Embryonic facial prominence (tissue), 1 donor: ENCODE results near the gene OLFM3.

ENCODE experiments used
- DNase-seq: peaks from one replicate; pipeline ENCODE4 v3.0.0-alpha.2; 2016; ENCODE audit errors: extremely low spot score

Gene OLFM3

DNA sequence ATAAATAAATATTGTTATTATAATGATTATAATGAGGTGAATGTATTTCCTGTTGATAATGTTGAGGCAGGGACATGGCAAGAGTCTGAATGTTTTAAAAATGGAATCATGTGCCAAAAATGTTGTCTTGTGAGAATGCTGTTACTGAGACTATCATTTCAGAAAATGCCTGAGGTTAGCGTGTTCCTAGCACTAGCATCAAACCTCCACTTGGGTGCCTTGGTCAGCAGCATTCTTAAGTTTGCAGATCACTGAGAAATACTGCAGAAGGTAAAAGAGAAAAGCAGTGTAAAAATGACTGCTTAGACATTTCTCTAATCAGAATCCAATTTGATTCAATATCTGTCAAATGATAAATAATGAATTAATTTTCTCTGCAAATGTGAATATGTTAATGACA lies 50.8 kb downstream of the OLFM3 start:
- no peak for DNase-seq

DNA sequence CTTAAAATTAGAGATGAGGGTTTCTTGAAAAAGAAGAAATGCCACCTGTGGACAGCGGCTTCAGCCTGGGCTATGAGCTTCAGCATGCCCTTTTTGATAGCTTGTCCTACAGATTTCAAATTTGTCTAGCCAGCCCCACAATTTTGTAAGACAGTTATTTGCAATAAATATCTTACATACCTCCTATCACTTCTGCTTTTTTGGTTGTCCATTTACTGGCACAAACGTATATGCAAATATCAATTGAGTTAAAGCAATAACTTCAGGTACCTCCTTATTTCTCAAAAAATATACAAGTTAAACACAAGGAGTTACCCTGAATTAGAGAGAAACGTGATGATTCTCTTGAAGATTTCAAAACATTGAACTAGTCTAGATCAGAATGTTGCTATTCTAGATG lies 53.5 kb downstream of the OLFM3 start:
- DNase-seq = no peak

GRCh38 chr1:101942516-101943193 lies 54.1 kb downstream of the OLFM3 start:
- DNase-seq = no peak

DNA sequence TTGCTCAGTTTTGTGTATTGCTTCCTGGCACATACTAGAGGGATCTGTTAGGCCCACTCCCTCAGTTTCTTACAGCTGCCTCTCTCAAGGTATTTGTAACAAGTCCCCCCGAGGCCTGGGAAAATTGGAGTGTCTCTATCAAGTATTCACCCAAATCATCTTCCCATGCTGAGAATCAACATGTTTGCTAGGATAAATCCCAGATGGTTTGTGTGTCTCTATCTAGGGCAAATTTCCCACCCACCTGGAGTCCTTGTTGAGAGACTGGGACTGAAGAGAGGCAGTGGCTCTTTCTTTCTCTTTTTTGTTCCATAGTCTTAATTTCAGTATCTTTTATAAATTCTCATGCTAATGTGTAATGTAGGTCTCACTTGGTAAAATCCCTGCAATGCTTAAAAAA lies 58.0 kb downstream of the OLFM3 start:
- DNase-seq = no peak

DNA sequence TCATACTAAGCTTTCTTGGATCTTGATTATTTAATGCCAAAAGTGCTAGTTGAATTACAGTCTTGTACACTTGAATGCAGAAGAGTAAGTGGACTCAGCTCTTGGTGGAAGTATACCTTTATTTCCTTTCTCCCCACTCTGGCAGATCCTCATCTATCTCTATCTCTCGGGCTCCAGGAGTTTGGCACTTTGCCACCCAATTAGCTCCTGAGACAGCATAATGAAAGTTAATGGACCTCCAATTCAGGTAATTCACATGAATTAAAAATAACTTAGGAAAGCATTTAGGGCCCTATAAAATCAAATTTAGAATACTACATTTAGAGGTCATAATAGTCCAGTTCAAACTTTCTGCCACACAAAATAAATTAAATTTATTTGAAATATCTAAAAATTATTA lies 67.4 kb downstream of the OLFM3 start:
- no peak for DNase-seq

- DNase-seq = no peak
Measured at GRCh38 chr1:101928829-101929228, 67.9 kb downstream of the OLFM3 start.

DNA sequence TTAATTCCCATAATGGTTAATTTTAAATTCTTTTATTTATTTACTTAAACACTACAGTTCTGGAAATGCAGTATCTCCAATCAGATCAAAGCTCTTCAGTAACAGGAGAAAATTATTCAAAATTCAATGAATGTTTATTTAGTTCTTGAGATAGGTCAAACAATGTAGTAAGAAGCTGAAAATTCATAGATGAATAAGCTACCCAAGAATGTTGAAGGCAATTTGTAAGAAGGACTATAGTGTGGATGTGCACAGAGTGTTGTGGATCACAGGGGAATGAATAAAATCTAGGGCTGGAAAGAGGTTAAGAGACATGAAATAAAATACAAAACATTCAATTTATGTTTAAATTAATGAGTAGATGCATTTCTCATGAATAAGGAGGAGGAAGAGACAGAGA lies 72.0 kb downstream of the OLFM3 start:
- no peak for DNase-seq

DNA sequence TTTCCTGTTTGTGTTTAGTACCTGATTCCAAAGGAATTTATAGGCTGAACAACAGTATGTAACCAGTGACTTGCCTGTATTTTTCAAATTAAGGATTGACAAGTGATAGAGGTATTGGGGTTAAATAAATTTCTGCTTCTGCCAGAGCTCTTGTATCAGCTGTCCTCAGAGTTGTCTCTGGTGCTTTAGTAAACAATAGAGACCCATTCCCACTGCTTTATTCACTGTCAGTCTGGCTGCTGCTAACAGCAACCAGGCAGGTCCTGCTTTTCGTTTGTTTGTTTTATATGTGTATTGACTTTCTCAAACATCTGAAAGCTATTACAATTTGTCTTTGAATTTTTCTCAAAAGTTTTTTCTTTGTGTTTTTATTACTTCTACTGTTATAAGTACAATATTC lies 76.1 kb downstream of the OLFM3 start:
- DNase-seq = no peak

DNA sequence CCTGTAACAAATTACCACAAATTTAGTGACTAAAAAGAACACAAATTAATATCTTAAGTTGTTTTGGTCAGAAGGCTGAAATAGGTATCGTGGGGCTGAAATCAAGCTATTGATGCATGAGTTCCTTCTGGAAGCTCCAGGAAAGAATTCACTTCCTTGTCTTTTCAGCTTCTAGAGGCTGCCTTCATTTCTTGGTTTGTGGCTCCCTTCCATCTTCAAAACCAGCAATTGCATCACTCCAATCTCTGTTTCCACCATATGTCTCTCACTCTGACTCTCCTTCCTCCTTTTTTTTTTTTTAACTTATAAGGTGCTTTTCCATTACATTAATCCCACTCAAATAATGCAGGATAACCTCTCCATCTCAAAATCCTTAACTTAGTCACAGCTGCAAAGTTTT lies 78.4 kb downstream of the OLFM3 start:
- no peak for DNase-seq

DNA sequence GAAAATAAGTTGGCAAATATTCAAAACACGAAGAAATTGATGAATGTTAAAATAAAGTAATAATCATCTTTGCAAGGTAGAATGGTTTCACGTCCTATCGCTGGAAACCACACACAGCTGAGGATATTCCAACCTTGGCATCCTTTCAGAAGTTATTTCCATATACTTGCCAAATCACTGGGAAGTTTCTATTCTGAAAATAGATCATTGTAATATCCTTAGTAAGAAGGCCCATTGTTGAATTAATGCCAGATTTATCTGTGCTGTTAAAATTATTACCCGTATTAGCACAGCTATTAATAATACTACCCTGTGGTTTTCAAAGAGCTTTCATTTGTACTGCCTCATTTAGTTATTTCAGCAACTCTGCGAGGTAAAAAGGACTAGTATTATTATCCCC lies 81.1 kb downstream of the OLFM3 start:
- no peak for DNase-seq

DNA sequence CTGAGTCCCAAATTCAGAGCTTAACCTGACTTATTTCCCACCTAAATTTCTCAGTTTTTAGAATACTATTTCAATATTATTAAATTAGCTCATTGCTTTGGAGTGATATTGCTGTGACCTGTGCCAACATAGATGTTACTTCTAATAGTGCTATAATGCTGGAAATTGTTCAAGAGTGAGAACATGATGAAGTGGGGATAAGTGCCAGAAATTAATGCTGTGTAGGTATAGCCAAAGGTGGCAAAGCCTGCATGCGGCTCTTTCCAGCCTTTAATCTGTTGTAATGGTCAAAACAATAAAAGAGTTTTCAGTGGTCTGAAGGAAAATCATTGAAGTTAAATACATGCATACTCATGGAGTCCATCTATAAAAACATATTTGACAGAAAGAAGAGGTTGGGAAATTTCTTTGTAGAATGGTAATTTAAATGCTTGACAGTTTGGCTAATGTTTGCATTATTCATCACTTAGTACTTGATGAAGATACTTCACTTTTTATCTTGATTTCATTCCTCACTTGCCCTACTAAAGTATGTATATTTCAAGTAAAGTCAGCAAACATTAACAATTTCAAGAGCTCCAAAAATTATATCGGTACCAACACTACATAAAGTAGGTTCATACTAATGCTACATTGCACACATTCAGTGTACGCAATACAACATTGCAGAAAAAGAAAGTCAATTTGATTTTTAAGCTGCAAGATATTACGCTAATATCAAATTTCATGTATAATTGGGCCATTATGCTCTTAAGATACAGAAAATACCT lies 82.1 kb downstream of the OLFM3 start:
- DNase-seq = no peak

DNA sequence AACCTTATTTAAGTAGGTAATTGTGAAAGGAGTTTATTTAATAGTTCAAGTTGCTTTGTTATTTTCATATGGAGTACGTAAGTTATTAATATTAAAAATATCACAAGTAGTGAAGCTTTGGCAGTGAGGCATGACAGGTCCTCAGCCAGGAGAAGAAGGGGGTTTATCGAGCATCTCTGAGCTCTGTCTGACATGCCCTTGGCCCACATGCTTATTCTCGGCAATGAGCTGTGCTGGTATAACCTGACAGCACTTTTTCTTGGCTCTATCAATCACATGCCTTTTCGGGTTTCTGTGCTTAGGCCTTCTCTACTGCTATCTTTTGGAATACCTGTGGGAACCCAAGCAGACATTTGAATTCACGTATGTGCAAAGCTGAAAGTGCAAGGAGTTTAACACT lies 84.8 kb downstream of the OLFM3 start:
- no peak for DNase-seq

DNA sequence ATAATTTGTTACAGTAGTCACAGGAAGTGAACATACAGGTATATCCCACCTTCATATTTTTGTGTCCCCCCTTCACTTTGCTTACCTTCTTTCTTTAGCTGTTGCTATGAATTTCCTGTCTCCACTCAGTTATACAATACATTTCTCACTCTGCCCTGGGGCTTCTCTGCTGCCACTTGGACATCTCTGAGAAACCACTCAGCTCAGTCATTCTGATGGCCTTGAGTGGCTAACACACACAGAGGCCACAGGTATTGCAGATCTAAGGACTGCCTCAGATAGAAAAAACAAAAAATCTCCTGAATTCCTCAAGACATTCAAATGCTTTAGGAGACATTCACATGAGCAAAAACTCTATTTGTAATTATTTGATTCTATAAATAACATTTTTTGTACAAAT lies 87.7 kb downstream of the OLFM3 start:
- no peak for DNase-seq

GRCh38 chr1:101907264-101907663 lies 89.5 kb downstream of the OLFM3 start:
- DNase-seq = no peak

- DNase-seq = no peak
Measured at GRCh38 chr1:101905283-101905835, 91.4 kb downstream of the OLFM3 start.

GRCh38 chr1:101902199-101902598 lies 94.5 kb downstream of the OLFM3 start:
- no peak for DNase-seq

DNA sequence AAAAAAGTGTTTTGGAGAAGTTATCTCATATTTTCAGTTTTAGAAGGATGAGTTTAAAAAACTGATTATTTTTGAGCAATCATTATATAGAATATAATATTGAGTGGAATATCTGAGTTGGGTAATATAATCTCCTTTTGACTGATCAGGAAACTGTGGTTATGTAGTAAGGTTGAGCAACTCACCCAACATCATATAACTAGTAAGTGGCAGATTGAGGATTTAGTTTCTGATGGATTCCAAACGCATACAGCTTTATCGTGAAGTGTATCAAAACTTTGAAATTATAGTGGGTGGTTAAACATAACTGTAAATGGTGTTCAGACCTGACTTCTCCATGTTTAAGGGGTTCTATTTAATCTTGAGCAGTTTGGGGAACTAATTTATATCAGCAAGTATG lies 98.6 kb downstream of the OLFM3 start:
- no peak for DNase-seq

DNA sequence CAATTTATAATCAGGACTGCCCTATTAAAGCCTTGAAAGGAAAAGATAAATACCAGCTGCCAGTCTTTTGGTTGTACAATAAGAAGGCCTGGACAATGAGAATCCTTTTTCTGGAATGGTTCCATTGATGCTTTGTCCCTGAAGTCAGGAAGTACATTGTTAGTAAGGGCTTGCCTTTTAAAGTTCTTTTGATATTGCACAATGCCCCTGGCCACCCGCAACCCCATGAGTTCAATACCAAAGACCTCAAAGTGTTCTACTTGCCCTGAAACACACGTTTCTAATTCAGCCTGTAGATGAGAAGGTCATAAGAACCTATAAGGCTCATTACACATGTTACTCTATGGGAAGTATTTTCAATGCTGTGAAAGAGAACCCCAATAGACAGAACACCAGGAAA lies 112.1 kb downstream of the OLFM3 start:
- DNase-seq = no peak

DNA sequence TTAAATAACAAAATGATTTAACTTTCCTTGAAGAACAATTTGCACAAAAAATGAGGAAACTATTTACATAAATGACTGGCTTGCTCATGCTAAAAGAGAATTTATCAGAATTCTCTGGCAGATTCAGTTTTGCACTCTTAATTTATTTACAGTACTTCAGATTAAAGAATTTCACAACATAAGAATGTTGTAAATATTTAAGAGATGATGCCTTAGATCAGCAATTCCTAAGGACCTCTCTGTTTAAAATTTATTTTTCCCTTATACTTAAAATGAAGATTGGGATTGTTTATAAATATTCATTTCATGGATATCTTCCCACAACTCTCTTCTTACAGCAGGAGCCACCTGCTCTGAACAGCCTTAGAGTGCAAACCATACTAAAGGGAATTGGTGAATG lies 120.8 kb downstream of the OLFM3 start:
- DNase-seq = no peak

- no peak for DNase-seq
Measured at GRCh38 chr1:101873672-101874071, 123.1 kb downstream of the OLFM3 start.

DNA sequence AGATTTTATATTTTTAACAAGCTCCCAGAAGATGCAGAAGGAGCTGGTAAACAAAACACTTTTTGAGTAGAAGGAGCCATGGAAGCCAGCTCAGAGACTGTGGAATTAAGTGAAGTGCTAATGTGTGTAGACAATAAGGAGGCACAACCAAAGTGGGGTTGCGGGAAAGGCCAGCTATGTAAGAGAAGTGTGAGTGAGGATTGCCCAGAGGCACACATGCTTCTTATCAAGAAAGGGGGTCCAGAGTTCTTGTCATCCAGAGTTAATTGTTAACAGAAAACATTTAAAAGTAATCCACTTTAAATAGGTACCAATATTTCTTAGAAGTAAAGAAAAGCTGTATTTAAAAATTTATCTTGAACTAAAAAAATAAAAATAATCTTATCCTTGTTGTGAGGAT lies 136.8 kb downstream of the OLFM3 start:
- DNase-seq = no peak

DNA sequence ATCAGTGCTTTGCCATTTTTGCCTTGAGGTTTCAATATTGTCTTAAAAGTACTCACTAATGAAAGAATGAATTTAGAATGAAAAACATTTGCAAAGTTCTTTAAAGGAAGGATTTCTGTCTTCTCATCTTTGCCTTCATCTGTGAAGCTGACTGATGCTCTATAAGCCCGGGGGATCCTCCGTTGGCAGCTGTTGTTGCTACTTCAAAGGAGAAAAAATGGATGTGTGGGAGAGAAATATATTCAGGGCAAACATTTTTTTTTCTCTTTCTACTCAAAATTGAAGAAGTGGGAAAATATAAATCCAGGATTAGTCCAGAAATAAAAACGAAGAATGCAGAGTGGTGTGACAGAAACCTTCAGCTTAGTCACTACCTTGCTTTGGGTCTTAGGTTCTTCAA lies 142.5 kb downstream of the OLFM3 start:
- DNase-seq = no peak

GRCh38 chr1:101852936-101853335 lies 143.8 kb downstream of the OLFM3 start:
- no peak for DNase-seq
